ENCODE measurements around the gene PSMB8.

The PSMB8 gene

DNA sequence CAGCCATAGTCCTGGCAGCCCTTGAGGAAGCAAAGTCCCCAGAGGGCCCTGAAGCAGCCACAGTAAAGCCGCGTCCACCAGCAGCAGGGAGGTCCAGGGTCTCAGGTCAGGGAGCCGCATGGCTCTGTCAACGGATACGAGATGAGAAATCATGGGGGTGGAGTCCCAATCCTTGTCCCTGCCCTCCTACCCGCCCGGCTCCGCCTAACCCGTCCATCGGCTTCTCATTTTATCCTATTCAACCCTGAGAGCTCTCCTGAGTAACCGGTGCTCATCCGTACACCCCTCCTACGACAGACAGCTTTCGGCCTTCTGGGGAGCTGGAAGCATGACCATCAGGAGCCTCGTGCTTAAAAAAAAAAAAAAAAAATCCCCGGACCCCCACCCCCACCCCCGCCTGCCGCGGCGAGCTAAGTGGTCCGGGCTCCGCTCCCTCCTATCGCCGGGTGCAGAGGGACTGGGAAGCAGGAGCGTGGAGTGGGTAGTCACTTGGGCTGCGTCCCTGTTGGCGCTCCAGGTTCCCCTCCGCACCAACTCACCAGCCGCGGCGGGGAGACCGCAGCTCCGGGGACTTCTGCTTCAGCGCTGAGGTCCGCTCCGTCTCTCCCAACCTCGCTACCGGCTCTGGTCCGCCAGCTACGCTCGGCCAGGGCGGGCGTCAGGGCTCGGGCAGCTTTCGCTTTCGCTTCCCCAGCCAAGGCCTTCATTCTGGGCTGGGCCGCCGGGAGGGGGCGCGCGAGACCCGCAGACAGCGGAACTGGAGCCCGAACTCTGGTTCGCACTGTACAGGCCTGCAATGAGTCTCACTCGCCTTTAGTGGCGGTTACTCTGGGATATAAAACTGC lies 5.5 kb downstream of the PSMB8 start, which contains the start of gene TAP2:
Gene TAP2 (minus strand): TSS at position 626 of the 845 bp plus-strand sequence. CDS start 506 bp downstream, at position 120.
- DNase-seq (ENCODE audit: low read depth in 2 of 2), result peak; percentile 93 to 94
- TF ChIP-seq CTCF (IDR thresholded peaks at IDR 0.05; ENCODE audit: low read depth, low read length), result peak; percentile 98
- peak within 1 kb of the TSS; percentile 80 to 91 for H3K4me3 ChIP-seq (replicated peaks in 1 of 2; ENCODE audit: low read depth in 2 of 2, low read length in 2 of 2)

- peak overlapping the region; percentile 80 to 91 for H3K4me3 ChIP-seq (replicated peaks in 1 of 2; ENCODE audit: low read depth in 2 of 2, low read length in 2 of 2)
- peak in 1 of 2 donors; percentile 25 for DNase-seq (ENCODE audit: low read depth in 2 of 2)
- TF ChIP-seq CTCF (IDR thresholded peaks at IDR 0.05; ENCODE audit: low read depth, low read length), result no peak
These were observed 6.2 kb downstream of the PSMB8 start for GRCh38 chr6:32837651-32838113.

DNA sequence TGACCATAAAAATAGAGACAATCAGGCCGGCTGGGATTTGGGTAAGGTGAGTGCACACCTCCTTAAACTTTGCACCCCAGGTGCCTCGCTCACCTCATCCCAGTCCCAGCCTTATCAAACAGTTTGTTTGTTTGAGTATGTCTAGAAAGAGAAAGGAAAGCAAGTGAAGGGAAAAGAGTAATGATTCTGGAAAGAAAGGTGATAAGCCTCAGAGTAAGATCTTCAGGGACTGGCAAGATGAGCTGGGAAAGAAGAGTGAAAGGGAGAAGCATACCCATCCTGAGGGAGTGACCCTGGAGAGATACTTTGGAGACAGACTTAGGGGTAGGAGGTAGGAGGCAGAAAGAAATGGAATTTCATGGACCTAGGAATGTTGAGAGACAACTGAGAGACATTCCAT lies 7.0 kb downstream of the PSMB8 start:
- DNase-seq (ENCODE audit: low read depth in 2 of 2), result no peak
- TF ChIP-seq CTCF (IDR thresholded peaks at IDR 0.05; ENCODE audit: low read depth, low read length), result no peak

DNA sequence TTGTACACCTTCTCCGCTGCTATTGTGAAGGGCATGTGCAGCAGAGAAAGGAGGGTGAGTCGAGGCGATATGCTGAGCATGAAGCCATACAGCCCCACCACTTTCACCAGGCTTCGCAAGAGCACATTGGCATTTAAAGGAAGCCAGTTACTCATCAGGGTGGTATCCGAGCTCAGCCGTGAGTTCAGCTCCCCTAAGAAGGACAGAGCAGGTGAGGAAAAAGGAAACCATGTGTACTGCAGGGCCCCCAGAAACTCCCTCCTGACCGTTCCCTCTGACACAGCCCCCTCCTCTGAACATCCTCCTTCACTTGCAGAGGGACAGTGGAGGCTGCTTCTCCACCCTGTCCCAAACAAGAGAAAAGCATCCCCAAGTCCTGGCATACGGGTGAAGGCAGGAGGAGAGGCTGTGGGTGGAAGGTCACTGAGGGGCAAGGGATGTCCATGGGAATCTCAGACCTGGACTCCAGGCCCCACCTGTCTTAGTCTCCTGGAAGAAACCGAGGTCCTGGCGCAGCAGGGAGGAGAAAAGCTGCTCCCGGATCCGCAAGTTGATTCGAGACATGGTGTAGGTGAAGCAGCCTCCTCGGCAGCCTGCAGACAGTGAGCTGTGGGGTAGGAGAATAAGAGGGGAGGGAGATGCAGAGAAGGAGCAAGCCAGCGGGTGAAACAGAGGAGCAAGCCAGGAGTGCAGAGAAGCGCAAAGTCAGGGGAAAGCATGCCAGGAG lies 8.5 kb downstream of the PSMB8 start:
- no peak for TF ChIP-seq CTCF (IDR thresholded peaks at IDR 0.05; ENCODE audit: low read depth, low read length)
- DNase-seq (ENCODE audit: low read depth in 2 of 2), result no peak
- H3K4me3 ChIP-seq (replicated peaks in 1 of 2; ENCODE audit: low read depth in 2 of 2, low read length in 2 of 2), result no peak overlapping the region

More for the DNA sequence above, 7.0 kb downstream of the PSMB8 start:
- H3K4me3 ChIP-seq (replicated peaks in 1 of 2; ENCODE audit: low read depth in 2 of 2, low read length in 2 of 2), result no peak overlapping the region

DNA sequence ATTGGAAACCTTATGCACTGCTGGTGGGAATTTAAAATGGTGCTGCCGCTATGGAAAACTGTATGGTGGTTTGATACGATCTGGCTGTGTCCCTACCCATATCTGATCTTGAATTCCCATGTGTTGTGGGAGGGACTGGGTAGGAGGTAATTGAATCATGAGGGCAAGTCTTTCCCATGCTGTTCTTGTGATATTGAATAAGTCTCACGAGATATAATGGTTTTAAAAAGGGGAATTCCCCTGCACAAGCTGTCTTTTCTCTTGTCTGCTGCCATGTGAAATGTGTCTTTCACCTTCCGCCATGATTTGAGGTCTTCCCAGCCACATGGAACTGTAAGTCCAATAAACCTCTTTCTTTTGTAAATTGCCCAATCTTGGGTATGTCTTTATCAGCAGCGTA lies 10.2 kb downstream of the PSMB8 start:
- H3K4me3 ChIP-seq (replicated peaks in 1 of 2; ENCODE audit: low read depth in 2 of 2, low read length in 2 of 2), result no peak overlapping the region
- TF ChIP-seq CTCF (IDR thresholded peaks at IDR 0.05; ENCODE audit: low read depth, low read length), result no peak
- DNase-seq (ENCODE audit: low read depth in 2 of 2), result no peak

DNA sequence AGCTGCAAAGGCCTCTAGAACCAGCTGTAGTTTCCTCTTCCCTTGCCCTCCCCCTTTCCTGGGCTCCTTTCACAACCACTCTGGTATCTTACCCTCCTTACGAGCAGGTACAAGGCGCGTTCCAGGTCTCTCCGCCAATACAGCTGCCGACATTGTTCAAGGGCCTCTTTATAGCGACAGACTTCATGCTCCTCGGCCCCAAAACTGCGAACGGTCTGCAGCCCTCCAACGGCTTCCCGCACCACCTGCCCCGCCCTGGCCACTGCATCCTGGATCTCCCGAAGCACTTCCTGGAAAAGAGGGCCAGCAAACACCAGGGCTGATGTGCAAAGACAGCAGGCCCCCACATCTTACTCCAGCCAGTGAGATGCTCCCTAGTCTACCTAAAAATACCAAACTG lies 11.3 kb downstream of the PSMB8 start:
- H3K4me3 ChIP-seq (replicated peaks in 1 of 2; ENCODE audit: low read depth in 2 of 2, low read length in 2 of 2), result no peak overlapping the region
- no peak for TF ChIP-seq CTCF (IDR thresholded peaks at IDR 0.05; ENCODE audit: low read depth, low read length)
- no peak for DNase-seq (ENCODE audit: low read depth in 2 of 2)
